Panc1 (cell line): ENCODE data around the gene ERCC1. TPM values are rescaled to one million over a fixed set of nuclear protein-coding genes. Genes with fewer than 3 reads are reported as not detected.
A peak's percentile ranks its signal among the peaks of the same experiment; 100 is the strongest.

Source experiments
- ATAC-seq: fragments of 200-7000 bp; cut with Tn5 transposase; 2 replicates; pipeline ENCODE4 v1.9.1; 2020; ENCODE audit warnings: mild to moderate bottlenecking, moderate library complexity
- BruUV-seq: library from RNA; stranded (reverse); fragments of 400-500 nt; replicated peaks from 2 replicates; lab custom pipeline; 2021; lab: Mats Ljungman, UMichigan
- CTCF ChIA-PET: fragments of 300-600 bp; sonication (Branson Sonifier 250); formaldehyde crosslinking; loops from one replicate; lab custom pipeline; 2022; ENCODE audit warnings: antibody characterized with exemption; lab: Charles Lee
- POLR2A ChIA-PET: fragments of 300-600 bp; sonication (Branson Sonifier 250); formaldehyde crosslinking; loops from one replicate; lab custom pipeline; 2022; ENCODE audit warnings: antibody characterized with exemption; lab: Charles Lee
- DNase-seq: peaks from one replicate; pipeline ENCODE4 v3.0.0-alpha.2; 2010; ENCODE audit warnings: low read depth, low spot score
- H3K27ac ChIP-seq: 2 replicates; pipeline ENCODE4 v1.5.1; 2011; ENCODE audit warnings: mild to moderate bottlenecking, low read length, inconsistent platforms
- H3K27me3 ChIP-seq: fragments of 200-500 bp; sonication (Bioruptor generic); 2 replicates; pipeline ENCODE4 v1.6.0; 2014; ENCODE audit warnings: low read length, inconsistent platforms; ENCODE audit not compliant: control insufficient read depth, insufficient read depth
- H3K36me3 ChIP-seq: fragments of 200-500 bp; sonication (Bioruptor generic); 2 replicates; pipeline ENCODE4 v1.5.1; 2014; ENCODE audit warnings: inconsistent platforms, mild to moderate bottlenecking, low read length, moderate library complexity; ENCODE audit not compliant: control insufficient read depth, insufficient read depth
- H3K4me1 ChIP-seq: 2 replicates; pipeline ENCODE4 v1.5.1; 2011; ENCODE audit warnings: inconsistent platforms, mild to moderate bottlenecking, low read length, moderate library complexity; ENCODE audit not compliant: control insufficient read depth, insufficient read depth
- H3K4me3 ChIP-seq, 2 experiments: 2 replicates each; pipeline ENCODE4 v1.5.1; 2011 to 2012; ENCODE audit warnings: low read depth in 2 of 2, low read length in 2 of 2, mild to moderate bottlenecking in 2 of 2, inconsistent platforms in 1 of 2, moderate library complexity in 1 of 2
- H3K9me3 ChIP-seq: fragments of 200-500 bp; sonication (Bioruptor generic); 2 replicates; pipeline ENCODE4 v1.5.1; 2014; ENCODE audit warnings: low read depth, mild to moderate bottlenecking, inconsistent platforms, low read length, moderate library complexity; ENCODE audit not compliant: control insufficient read depth, insufficient read depth
- CTCF ChIP-seq: fragments of 450-650 bp; IDR thresholded peaks from 2 replicates; pipeline ENCODE4 v1.5.1; 2017; ENCODE audit warnings: mild to moderate bottlenecking
- POLR2AphosphoS5 ChIP-seq: IDR thresholded peaks from 2 replicates; pipeline ENCODE4 v1.6.1; 2012; ENCODE audit warnings: mild to moderate bottlenecking, low read depth, low read length, moderate library complexity
- SIN3A ChIP-seq: IDR thresholded peaks from 2 replicates; pipeline ENCODE4 v1.6.1; 2012; ENCODE audit warnings: low read depth, mild to moderate bottlenecking, low read length, moderate library complexity, borderline replicate concordance; ENCODE audit not compliant: insufficient read depth
- TCF7L2 ChIP-seq: IDR thresholded peaks from 2 replicates; pipeline ENCODE4 v1.6.1; 2011; ENCODE audit warnings: mild to moderate bottlenecking, low read depth, low read length, inconsistent platforms
- in situ Hi-C: cut with HindIII; loops from 2 replicates; pipeline ENCODE4 v1.10.0; 2016; ENCODE audit warnings: low sequenced_read_pairs, low pct_unique_long_range_greater_than_20kb
- intact Hi-C: fragments of 100-400 bp; cut with micrococcal nuclease; formaldehyde crosslinking; loops from one replicate; pipeline ENCODE4 v1.10.0; 2022; ENCODE audit not compliant: unreplicated experiment
- total RNA-seq: library from RNA; stranded (reverse); gene quantifications from one replicate; pipeline ENCODE4 v1.2.1, GENCODE V29; 2021; ENCODE audit not compliant: unreplicated experiment
- TF ChIP-seq, protein P1 (sequence below), 2 experiments: IDR thresholded peaks; 2 replicates each; pipeline ENCODE4 v1.6.1; 2011 to 2012; ENCODE audit warnings: low read depth in 2 of 2, control low read depth in 1 of 2, low read length in 1 of 2, mild to moderate bottlenecking in 1 of 2, moderate library complexity in 1 of 2; ENCODE audit not compliant: insufficient read depth in 1 of 2

Gene ERCC1
- total RNA-seq, 1 experiment from 2014 or later: 80.3 TPM

- H3K4me3 ChIP-seq: peak within 1 kb of the TSS; percentile 65 to 68
- ChIA-PET POLR2A (interaction anchor here (0.6 kb wide), 1 partner anchor 26 kb away, joined by 3 read pairs; no protein-coding TSS in a partner anchor), CTCF (no interaction called here)
- peaks cover 4% of the 10 kb centered on the region; the same call in 1 of the 2 replicates for H3K4me1 ChIP-seq
- ATAC-seq (peak; percentile 99), DNase-seq (peak; percentile 88)
- H3K9me3 ChIP-seq: no peaks in the 10 kb centered on the region
- peak within 1 kb of the TSS; percentile 85 for H3K27ac ChIP-seq
- intact Hi-C loops (no loop called here), in situ Hi-C loops (no loop called here)
- no TSS peak for BruUV-seq
- H3K36me3 ChIP-seq: no peaks in the 10 kb centered on the region
- no peak for TF ChIP-seq CTCF
- no peak for TF ChIP-seq TCF7L2
- 0 out of 2 replicates have a peak, but pooled peaks have one; percentile 31 for TF ChIP-seq POLR2AphosphoS5
- no peaks in the 10 kb centered on the region for H3K27me3 ChIP-seq
Observed at GRCh38 chr19:45370410-45371204, 53.1 kb downstream of the ERCC1 start, which contains the start of gene ERCC2. Gene ERCC2 (minus strand): TSS chr19:45370573. CDS start chr19:45370540, 33 bp downstream.

GRCh38 chr19:45368737-45369340 is 54.9 kb downstream of the ERCC1 start:
- Histone ChIP-seq H3K27me3 (no peaks in the 10 kb centered on the region), H3K9me3 (no peaks in the 10 kb centered on the region), H3K27ac (peak overlapping the region; percentile 23; the same call in 1 of the 2 replicates), H3K4me3 (no peak overlapping the region; a peak in 1 of 4 replicates), H3K4me1 (peaks cover 4% of the 10 kb centered on the region; the same call in 1 of the 2 replicates), H3K36me3 (no peaks in the 10 kb centered on the region)
- BruUV-seq: no TSS peak
- DNase-seq (no peak), ATAC-seq (no peak)
- POLR2A ChIA-PET: no interaction called here
- CTCF ChIA-PET: no interaction called here
- in situ Hi-C loops: no loop called here
- intact Hi-C loops: no loop called here
- no peak for TF ChIP-seq TCF7L2
- TF ChIP-seq, protein P1, sequence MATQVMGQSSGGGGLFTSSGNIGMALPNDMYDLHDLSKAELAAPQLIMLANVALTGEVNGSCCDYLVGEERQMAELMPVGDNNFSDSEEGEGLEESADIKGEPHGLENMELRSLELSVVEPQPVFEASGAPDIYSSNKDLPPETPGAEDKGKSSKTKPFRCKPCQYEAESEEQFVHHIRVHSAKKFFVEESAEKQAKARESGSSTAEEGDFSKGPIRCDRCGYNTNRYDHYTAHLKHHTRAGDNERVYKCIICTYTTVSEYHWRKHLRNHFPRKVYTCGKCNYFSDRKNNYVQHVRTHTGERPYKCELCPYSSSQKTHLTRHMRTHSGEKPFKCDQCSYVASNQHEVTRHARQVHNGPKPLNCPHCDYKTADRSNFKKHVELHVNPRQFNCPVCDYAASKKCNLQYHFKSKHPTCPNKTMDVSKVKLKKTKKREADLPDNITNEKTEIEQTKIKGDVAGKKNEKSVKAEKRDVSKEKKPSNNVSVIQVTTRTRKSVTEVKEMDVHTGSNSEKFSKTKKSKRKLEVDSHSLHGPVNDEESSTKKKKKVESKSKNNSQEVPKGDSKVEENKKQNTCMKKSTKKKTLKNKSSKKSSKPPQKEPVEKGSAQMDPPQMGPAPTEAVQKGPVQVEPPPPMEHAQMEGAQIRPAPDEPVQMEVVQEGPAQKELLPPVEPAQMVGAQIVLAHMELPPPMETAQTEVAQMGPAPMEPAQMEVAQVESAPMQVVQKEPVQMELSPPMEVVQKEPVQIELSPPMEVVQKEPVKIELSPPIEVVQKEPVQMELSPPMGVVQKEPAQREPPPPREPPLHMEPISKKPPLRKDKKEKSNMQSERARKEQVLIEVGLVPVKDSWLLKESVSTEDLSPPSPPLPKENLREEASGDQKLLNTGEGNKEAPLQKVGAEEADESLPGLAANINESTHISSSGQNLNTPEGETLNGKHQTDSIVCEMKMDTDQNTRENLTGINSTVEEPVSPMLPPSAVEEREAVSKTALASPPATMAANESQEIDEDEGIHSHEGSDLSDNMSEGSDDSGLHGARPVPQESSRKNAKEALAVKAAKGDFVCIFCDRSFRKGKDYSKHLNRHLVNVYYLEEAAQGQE (IDR thresholded peaks at IDR 0.05; ENCODE audit: insufficient read depth in 1 of 2, low read depth in 2 of 2, low read length in 1 of 2): no peak
- no peak for TF ChIP-seq POLR2AphosphoS5
- no peak for TF ChIP-seq SIN3A
- TF ChIP-seq CTCF: no peak
